GM12872 (cell line): ENCODE measurements around the gene CTBP2.

ENCODE experiments used
- CTCF ChIP-seq: IDR thresholded peaks from 3 replicates; pipeline ENCODE4 v1.5.1; 2011; ENCODE audit warnings: low read depth, mild to moderate bottlenecking, low read length, moderate library complexity; ENCODE audit not compliant: insufficient read depth

Gene CTBP2

DNA sequence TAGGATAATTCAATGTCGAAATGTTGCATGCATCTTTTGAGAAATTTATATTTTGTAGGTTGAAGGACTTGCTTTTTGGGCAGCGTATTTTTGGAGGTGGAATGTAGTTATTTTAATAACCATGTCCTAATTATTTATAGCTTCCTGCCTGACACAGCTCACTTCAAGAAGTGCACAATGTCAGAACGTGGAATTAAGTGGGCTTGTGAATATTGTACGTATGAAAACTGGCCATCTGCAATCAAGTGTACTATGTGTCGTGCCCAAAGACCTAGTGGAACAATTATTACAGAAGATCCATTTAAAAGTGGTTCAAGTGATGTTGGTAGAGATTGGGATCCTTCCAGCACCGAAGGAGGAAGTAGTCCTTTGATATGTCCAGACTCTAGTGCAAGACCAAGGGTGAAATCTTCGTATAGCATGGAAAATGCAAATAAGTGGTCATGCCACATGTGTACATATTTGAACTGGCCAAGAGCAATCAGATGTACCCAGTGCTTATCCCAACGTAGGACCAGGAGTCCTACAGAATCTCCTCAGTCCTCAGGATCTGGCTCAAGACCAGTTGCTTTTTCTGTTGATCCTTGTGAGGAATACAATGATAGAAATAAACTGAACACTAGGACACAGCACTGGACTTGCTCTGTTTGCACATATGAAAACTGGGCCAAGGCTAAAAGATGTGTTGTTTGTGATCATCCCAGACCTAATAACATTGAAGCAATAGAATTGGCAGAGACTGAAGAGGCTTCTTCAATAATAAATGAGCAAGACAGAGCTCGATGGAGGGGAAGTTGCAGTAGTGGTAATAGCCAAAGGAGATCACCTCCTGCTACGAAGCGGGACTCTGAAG is 217.8 kb downstream of the CTBP2 start:
- TF ChIP-seq CTCF: no peak

GRCh38 chr10:124941823-124942222 is 218.5 kb downstream of the CTBP2 start, which contains the start of gene ZRANB1:
Gene ZRANB1 (plus strand): TSS chr10:124942123. CDS start chr10:124942494, 371 bp downstream.
- no peak for TF ChIP-seq CTCF

DNA sequence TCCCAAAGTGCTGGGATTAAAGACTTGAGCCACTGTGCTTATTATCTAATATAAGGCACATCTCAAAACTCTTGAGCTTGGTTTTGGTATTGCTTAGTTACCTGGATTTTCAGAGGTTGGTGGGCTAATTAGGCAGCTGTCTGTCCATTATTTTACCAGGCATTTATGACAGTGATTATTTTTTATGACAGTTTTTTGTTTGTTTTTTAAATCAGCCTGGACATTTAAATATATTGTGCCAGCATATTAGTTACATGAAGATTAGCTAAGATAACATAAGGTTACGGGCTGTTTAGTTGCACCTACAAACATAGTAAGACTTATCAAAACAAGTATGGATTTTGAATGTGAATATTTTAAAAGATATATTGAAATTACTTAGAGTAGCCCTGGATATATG is 221.1 kb downstream of the CTBP2 start:
- TF ChIP-seq CTCF: no peak

DNA sequence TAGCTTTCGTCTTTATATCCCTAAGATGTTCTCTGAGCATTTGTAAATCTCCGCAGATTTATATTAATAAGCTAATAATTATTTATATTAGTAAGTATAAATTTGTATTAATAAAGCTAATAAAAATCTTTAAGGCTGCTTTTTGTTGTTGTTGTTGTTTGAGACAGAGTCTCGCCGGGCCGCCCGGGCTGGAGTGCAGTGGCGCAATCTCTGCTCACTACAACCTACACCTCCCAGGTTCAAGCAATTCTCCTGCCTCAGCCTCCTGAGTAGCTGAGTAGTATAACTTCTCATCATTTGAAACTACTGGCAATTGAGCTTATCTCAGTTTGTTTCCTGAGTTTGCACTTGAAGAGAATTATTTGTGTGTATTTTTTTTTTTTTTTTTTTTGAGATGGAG is 223.6 kb downstream of the CTBP2 start:
- TF ChIP-seq CTCF: no peak

DNA sequence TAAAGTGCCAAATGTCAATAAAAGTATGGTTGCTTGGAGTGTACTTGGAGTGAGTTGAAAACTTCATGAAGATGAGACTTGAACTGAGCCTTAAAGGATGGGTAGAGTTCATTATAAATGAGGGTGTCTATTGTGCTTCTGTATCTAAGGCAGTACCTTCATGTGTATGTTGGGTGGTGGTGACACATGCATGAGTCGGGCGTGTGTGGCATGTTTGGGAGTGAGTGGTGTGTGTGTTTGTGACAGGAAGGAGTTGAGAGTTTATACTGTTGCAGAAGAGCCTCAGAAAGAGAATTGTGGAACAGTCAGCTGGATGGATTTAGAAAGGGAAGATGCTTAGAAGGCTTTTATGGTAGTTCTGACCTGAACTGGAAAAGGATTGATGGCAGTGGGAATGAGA is 224.4 kb downstream of the CTBP2 start:
- TF ChIP-seq CTCF: no peak
